CD4-positive, alpha-beta T cell treated with Interleukin-6 for 4 hours (primary cell): ENCODE results near the gene DENND10.
"Not testable (repeated sequence)": the region's sequence is repeated elsewhere in the genome, so short reads cannot be mapped to it uniquely, and the experiment has no call there.

Source experiments
- DNase-seq: peaks from one replicate; pipeline ENCODE4 v3.0.0-alpha.2; 2020; ENCODE audit warnings: mixed read lengths

Gene DENND10, protein sequence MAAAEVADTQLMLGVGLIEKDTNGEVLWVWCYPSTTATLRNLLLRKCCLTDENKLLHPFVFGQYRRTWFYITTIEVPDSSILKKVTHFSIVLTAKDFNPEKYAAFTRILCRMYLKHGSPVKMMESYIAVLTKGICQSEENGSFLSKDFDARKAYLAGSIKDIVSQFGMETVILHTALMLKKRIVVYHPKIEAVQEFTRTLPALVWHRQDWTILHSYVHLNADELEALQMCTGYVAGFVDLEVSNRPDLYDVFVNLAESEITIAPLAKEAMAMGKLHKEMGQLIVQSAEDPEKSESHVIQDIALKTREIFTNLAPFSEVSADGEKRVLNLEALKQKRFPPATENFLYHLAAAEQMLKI

DNA sequence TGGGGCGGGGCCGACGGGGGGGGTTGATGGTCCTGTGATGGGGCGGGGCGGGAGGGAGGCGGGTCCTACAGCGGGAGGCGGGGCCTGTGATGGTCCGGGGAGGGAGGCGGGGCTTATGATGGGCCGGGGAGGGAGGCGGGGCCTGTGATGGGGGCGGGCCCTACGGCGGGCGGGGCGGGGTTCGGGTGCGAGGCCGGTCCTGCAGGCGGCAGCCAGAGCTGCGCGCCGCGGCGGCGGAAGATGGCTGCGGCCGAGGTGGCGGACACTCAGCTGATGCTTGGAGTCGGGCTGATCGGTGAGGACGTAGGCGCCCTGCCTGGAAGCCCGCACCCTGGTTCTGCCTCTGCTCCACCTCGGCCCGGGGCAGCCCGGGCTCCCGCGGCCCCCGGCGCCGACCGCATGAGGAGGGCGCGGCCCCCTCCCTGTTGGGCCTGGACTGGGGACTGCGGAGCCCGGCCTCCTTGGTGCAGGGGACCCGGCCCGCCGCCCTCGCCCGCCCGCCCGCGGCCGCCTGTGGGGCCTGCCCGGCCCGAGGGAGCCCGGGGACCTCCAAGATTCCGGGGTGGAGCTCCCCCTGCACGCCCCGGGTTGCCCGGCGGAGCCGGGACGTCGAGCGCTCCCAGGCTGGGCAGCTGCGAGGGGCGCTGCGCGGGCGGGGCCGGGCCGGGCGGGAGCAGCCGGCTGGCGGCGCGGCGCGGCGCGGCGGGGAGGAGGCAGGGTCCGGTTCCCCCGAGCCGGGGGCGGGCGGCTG, at the start of gene DENND10:
TSS of gene DENND10 (plus strand) at position 211 of the 751 bp plus-strand sequence. CDS start at position 241, 30 bp downstream.
- peak; percentile 86 for DNase-seq

DNA sequence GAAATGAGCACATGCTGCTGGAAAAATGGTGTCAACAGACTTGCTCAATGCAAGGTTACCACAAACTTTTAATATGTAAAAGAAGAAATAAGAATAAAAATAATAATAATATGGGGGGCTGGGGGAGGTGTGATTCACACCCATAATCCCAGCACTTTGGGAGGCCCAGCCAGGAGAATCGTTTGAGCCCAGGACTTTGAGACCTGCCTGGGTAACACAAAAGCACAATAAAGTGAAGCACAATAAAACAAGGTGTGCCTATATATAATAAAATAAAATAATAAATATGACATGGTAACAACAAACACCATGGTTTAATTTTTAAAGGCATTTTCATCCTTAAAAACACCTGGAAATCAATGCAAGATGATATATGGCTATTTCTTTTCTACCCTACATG, 48.4 kb upstream of the DENND10 start:
- DNase-seq, result no peak

DNA sequence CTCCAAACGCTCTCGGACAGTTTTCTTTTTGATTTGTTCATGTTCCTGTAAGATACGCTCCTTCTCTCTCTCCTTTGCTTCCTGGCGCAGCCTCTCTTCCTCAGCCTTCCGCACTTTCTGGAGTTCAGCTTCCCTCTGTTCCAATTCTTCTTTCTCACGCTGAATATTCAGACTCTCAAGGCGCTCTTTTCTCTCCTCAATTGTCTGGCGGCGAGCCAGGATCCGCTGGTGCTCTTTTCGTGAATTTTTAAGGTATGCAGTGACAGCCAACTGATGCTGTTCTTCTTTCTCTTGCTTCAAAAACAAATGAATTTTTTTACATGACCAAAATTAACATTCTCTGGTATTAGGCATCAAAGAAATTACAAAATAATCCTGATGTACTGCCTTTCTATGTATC, 45.9 kb upstream of the DENND10 start:
- no peak for DNase-seq

DNA sequence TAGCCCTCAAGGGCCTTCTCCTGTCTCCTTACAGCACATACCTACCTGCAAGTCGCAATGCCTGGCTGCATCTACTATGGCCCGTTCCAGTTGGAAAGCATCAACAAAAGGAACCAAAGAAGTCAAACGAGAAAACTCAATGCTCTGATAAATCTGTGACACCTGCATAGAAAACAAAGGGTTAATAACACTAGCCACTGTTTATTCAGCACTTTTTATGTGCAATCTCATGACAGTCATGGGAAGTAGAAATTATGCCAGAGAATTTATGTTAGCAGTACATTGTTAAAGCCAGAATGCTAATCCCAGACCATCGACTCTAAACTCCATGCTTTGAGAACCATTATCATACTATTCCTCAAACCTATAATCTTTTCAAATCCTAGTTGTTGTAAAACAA, 44.4 kb upstream of the DENND10 start:
- no peak for DNase-seq

DNA sequence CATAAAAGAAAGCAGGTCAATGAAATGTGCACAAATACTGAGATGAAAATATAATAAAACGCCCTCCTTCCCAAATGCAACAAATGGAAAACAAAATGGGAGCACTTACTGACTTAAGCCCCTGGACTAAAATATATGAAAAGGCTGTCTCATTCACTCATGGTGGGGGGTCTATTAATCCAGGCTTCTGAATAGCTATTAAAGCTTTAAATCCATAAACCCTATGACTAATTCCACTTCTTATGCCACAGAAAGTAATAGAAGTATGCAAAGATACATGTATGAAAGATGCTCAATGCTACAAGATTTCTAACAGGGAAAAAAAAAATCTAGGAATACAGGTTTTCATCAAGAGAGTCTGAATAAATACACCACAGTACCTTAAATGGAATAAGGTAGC, 43.8 kb upstream of the DENND10 start:
- DNase-seq, result no peak

DNA sequence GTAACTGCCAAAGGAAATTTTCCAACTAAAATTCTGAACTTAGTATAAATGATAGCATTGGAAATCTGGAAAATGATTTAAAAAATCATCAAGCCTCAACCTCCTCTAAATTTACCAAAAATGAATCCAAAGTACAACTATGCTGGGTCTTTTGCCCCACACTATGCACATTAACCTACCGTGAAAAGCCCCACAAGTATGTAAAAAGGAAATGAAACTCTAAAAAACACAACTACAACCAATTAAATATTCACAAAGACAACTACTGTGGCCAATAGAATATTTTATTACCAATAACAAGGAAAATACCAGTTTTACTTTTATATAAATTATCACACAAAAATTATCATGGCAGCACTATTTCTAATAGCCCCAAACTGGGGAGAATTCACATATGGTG, 42.6 kb upstream of the DENND10 start:
- no peak for DNase-seq

DNA sequence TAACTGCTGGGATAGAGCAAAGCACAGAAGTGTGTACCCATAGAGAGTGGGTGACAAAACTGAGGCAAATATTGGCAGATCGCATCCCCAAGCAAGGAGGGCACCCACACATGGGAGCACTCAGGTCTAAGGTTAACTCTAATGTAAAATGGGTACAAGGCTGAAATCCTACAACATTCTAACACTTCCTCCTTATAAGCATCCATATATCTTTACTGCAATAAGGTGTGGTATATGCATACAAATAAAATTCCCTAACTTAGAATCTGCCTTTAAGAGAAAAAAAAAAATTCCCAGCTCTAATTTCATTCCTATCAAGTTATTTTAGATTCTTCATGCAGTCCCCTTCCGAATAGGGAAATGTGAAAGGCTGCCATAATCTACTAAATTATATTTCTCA, 42.0 kb upstream of the DENND10 start:
- DNase-seq, result no peak

DNA sequence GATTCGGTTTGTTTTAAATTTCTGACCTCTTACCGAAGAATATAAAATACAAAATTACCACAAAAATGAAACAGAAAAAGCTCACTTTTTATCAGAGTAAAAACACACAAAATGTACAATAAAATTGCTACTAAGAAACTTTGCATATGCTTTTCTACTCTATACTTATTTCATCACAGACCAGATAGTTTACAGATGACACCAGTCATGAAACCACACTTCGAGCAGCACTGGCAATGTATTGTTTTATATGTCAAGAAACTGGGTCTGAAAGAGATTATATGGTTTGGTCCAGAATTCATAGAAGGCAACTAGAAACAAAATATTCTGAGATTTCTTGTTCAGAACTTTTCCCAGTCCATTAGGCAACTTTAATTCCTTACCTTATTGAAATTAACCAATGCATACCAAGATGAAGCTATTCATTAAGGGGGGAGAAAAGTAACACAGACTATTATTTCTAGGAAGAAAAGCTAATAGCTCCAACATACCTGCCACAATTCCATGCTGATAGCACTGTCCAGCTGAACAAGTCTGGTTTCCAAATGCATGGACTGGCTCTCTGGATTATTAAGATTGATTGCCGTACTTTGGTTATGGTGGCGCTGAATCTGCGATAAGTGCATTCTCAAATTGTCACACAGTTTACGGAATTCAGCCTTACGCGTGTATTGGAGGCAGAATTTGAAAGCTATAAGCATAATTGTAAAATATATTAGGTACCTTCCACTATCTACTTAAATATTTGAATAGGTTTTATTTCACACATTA, 33.3 kb upstream of the DENND10 start:
- DNase-seq, result no peak

DNA sequence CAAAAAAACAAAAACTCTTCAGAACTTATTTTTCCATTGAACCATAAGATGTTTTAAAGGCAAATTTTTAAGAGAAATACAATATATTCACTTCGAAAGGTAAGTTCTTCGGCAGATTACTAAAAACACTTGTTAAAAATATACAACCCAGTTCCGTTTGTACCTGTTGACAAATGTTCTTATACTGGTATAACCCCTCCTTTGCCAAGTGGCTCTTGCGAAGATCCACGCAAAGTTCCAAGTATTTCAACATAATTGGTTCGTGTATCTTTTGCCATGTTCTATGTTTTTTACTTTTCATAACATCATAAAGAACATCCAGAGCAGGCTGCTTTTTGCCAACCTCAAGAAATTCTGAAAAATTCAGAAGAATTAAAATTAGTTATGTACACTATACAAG, 30.3 kb upstream of the DENND10 start:
- no peak for DNase-seq

DNA sequence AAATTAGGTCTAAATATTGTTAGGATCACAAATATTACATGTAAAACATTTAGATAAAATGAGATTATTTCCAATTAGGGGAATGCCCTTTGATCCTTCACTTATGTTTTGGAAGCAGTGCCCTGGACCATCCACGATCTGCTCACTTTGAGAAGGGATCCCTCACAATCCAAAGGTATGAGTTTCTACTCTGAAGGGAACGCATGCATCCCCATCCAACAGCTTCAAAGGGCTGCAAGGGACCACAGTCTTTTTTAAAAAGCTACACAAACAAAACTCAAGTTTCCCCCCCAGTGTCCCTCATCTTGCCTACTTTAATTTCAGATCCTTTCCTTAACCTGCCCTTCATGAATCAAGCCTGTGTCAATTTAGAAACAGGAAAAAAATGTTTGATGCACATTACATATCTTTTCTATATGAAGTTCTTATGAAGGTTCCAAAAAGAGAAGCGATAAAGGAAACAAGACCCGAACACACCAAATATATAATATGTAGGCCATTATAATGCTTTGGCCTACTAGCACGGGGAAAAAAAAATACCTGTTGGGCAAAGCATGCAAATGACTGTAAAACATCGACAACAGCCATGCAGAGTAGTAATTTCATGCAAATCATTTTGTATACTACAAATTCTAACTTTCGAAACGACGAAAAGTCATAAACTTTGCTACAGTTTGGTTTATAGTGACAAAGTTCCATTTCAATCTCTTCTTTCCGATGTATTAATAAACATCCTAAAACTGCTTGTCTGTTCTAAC, 25.3 kb upstream of the DENND10 start:
- DNase-seq, result no peak

DNA sequence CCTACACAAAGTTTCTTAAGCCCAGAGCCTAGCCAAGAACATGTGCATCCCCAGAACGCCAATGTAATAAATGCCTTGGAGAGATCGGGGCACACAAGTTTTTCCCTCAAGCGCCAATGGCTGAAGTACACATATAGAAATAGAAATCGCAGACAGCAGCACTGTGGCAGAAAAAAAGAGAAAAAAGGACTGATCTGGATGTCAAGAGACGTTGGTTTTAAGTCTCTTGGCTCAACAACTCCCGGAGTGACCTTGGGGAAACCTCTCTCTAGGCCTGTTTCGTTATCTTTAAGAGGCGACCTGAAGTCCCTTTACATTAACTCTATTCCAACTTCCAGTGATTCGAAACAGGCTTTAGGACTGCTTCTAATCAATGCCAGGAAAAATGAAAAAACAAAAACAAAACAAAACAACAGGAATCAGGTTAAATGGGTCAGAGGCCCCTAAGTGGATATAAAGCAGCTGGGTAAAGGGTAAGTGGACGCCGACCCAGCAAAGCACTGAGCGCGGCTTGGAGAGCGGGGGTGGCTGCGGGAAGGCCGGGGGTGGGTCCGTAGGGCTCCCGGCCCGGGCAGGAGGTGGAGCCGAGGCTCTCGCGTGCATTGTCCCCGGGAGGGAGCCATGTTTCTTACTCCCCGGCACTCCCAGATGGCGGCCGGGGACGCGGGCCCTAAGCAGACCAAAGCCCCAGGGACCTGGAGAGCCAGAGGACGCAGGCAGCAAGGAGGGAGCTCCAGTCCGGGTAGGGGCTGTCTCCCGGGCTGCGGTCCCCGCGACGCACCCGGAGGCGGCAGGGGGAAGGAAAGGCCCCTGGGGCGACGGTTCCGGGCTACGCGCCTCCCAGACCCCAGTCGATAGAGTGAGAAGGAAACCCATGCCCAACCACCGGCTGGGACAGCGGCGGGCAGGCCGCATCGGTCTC, 24.1 kb upstream of the DENND10 start:
- DNase-seq, result peak; percentile 67

DNA sequence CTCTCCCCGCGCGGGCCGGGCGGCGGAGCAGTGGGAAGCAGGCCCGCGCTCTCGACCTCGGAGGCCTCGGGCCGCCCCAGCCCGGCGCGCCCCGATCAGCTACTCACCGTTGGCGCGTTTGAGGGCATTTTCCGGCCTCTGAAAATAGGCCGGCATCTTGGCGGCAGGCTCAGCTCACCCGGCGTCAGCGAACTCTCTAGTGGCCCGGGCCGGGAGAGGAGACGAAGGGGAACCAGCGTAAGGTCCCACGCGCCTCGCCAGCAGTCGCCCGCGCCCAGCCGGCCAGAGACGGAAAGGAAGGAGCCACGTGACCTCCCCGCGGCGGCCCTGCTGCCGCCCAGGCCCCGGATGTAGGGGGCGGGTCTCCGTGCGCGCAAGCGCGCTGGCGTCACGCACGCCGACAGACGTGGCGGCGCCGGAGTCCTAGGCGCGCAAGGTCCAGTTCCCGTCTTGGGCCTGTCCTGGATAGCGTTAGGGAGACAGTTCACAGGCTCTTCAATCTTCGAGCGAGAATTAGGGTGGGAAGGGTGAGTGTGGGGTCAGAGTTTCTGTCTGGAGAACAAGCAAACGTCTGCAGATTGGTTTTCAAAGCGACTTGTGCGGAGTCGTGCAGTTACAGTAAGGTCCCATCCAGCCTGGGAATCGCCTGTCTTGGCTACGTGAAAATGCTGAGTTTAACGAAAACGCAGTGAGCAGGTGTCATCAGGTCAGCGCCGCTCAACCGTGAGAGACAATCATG, 23.2 kb upstream of the DENND10 start, which contains the start of gene EIF3A:
TSS of gene EIF3A (minus strand) at position 297 of the 739 bp plus-strand sequence. CDS start at position 156, 141 bp downstream.
- DNase-seq, result peak; percentile 91

DNA sequence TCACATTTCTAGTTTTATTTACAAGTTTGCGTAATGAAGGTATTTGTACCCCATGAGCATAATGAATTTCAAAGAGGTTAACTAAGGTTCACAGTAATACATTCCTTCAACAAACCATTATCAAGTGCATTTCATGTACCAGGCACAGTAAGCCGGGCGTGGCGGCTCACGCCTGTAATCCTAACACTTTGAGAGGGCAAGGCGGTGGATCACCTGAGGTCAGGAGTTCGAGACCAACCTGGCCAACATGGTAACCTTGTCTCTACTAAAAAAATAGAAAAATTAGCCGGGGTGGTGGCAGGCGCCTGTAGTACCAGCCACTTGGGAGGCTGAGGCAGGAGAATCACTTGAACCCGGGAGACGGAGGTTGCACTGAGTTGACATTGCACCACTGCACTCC, 19.0 kb upstream of the DENND10 start:
- DNase-seq, result no peak

DNA sequence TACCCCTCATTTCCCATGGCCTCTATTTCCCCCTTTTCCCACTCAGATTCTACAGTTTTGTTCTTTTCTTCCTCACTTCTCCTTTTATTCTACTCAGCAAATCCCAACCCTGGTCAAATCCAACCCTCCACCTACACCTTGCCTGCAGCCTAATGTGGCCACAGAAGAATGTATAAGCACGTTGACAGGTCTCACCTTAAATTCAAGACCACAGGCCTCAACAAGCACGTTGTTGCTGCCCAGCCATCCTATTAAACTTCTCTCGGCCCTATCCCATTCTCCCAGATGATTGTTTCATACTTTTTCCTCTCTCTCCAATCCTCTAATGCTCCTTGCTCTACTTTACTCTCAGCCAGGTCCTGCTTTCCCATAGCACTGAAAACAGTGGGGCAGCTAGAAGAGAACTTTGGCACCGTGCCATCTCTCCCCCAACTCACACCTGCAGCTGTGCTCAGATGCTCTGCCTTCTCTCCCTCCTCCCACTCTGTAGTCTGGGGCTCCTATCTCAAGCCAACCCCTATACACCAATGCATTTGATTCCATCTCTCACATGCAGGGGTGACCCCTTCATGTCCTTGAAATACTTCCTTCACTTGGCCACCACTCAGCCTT, 16.5 kb upstream of the DENND10 start:
- no peak for DNase-seq

DNA sequence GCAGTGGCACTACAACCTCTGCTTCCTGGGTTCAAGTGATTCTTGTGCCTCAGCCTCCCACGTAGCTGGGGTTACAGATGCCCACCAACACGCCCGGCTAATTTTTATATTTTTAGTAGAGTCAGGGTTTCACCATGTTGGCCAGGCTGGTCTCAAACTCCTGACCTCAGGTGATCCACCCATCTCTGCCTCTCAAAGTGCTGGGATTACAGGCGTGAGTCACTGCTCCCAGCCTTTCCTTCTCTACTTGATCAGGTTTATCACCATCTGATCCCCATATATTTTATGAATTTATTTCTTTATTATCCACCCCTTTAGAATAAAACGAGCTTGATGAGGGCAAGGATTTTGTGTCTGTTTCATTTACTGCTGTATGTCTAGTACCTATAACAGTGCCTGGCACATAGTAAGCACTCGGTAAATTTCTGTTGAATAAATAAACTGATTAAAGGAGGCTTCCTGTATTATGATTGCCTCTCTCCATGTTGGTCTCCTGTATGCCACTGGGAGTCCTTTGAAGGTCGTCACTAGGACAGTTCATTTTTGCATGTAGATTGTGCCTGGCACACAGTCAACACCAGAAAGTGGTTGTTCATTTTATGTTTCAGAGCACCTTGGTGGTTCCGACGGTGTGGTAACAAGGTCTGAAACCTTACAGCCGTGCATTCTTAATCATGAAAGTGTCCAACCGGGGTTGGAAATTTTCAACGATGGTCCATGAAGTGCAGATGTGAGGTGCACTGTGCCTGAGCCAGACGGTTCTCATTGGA, 13.7 kb upstream of the DENND10 start:
- DNase-seq, result peak; percentile 42

DNA sequence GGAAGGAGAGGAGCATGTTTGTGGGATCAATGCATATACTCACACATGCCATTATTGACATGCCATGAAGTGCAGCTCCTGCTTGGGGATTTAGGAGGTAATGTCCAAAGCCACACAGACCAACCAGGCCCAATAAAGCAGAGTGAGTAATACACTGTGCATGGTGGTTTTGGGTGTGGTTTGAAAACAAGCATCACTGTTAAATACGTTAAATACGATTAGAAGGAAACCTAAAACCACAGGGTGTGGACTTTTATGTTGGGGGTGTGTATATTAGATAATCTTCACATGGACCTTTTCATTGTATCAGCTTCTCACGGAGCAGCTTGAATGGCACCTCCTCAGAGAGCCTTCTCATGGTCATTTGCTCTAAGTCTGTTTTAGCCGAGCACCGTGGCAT, 12.9 kb upstream of the DENND10 start:
- peak; percentile 54 for DNase-seq

DNA sequence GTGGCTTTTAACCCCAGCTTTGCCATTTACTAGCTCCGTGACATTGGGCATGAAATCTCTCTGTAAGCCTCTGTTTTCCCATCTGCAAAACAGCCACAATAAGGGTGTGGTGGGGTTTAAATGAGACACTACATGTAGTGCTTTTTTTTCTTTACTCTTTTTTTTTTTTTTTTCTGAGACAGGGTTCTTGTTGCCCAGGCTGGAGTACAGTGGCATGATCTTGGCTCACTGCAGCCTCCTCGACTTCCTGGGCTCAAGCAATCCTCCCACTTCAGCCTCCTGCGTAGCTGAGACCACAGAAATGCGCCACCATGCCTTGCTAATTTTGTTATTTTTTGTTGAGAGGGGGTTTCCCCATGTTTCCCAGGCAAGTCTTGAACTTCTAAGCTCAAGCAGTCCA, 8.3 kb upstream of the DENND10 start:
- DNase-seq, result peak; percentile 14

DNA sequence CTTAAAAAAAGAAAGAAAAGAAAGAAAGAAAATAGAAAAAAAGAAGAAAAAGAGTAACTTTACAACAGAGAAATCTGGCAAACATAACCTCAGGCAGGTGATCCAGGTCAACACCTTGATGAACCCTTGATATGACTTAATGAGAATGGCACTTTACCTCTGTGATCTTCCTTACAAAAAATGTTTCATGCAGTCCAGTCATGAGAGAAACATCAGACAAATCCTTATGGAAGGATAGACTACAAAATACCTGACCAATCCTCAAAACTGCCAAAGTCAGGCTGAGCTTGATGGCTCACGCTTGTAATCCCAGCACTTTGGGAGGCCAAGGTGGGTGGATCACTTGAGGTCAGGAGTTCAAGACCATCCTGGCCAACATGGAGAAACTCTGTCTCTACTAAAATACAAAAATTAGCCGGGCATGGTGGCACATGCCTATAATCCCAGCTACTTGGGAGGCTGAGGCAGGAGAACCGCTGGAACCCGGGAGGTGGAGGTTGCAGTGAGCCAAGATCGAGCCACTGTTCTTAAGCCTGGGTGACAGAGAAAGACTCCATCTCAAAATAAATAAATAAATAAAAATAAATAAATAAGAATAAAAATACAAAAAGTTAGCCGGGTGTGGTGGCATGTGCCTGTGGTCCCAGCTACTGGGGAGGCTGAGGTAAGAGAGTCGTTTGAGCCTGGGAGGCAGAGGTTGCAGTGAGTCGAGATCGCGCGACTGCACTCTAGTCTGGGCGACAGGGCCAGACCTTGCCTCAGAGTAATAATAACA, 7.1 kb upstream of the DENND10 start:
- DNase-seq, result not testable (repeated sequence)

DNA sequence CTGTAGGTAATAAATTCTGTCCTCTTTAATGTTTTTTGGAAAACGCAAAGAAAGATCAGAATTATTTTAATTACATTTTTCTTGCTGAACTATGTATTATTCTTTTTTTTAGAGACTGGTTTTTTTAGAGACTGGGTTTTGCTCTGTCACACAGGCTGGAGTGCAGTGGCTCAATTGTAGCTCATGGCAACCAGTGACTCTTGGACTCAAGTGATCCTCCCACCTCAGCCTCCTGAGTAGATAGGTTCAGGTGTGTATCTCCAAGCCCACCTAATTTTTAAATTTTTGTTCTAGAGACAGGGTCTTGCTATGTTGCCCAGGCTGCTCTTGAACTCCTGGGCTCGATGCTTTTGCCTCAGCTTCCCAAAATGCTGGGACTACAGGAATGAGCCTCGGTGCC, 5.3 kb upstream of the DENND10 start:
- DNase-seq, result no peak
